GM12865 (cell line): Measurements from ENCODE around the gene CHAF1B.
"Not testable (repeated sequence)": the region's sequence is repeated elsewhere in the genome, so short reads cannot be mapped to it uniquely, and the experiment has no call there.

Source experiments
- DNase-seq: peaks from one replicate; pipeline ENCODE4 v3.0.0; 2010; ENCODE audit warnings: low read depth
- H3K4me3 ChIP-seq: 2 replicates; pipeline ENCODE4 v1.5.1; 2011; ENCODE audit warnings: mild to moderate bottlenecking, low read depth, low read length, control low read depth
- CTCF ChIP-seq: IDR thresholded peaks from 2 replicates; pipeline ENCODE4 v1.5.1; 2011; ENCODE audit warnings: low read length, control low read depth, low read depth, inconsistent platforms; ENCODE audit not compliant: insufficient read depth; ENCODE audit errors: missing control alignments

CHAF1B gene

GRCh38 chr21:36385233-36386030 is at the start of gene CHAF1B:
TSS of gene CHAF1B (plus strand) at chr21:36385392. CDS start at chr21:36386137, 745 bp downstream.
- no peak for TF ChIP-seq CTCF
- peak; percentile 88 for DNase-seq
- H3K4me3 ChIP-seq: peak within 1 kb of the TSS; percentile 83

- H3K4me3 ChIP-seq: no peak overlapping the region
- no peak for DNase-seq
- no peak for TF ChIP-seq CTCF
These were observed 48.1 kb upstream of the CHAF1B start for GRCh38 chr21:36337099-36337509.

- no peak for DNase-seq
- TF ChIP-seq CTCF: no peak
- H3K4me3 ChIP-seq: no peak overlapping the region
These were observed 46.2 kb upstream of the CHAF1B start for GRCh38 chr21:36338975-36339374.

GRCh38 chr21:36342581-36342980 is 42.6 kb upstream of the CHAF1B start:
- not testable (repeated sequence) for H3K4me3 ChIP-seq, DNase-seq

GRCh38 chr21:36344931-36345330 is 40.3 kb upstream of the CHAF1B start:
- no peak for TF ChIP-seq CTCF
- no peak overlapping the region for H3K4me3 ChIP-seq

GRCh38 chr21:36347278-36347961 is 37.8 kb upstream of the CHAF1B start:
- no peak overlapping the region for H3K4me3 ChIP-seq
- no peak for DNase-seq
- no peak for TF ChIP-seq CTCF

More at GRCh38 chr21:36344931-36345330, 40.3 kb upstream of the CHAF1B start:
- DNase-seq: no peak

GRCh38 chr21:36347962-36348328 is 37.2 kb upstream of the CHAF1B start:
- no peak overlapping the region for H3K4me3 ChIP-seq
- no peak for TF ChIP-seq CTCF
- DNase-seq: no peak
